Neural progenitor cell (in vitro differentiated cells): ENCODE data around the gene SLC4A8. TPM values are rescaled to one million over a fixed set of nuclear protein-coding genes. Genes with fewer than 3 reads are reported as not detected.

Source experiments
- DNase-seq: peaks from one replicate; pipeline ENCODE4 v3.0.0-alpha.2; 2016; ENCODE audit warnings: low spot score
- H2AFZ ChIP-seq: fragments of 200-600 bp; sonication (generic); replicated peaks from 2 replicates; pipeline ENCODE4 v1.6.1; 2016; ENCODE audit warnings: antibody characterized with exemption
- H3F3A ChIP-seq: fragments of 200-600 bp; sonication (generic); 2 replicates; pipeline ENCODE4 v1.6.1; 2016; ENCODE audit warnings: antibody characterized with exemption, low read depth
- H3K27ac ChIP-seq: fragments of 200-600 bp; sonication (generic); 2 replicates; pipeline ENCODE4 v1.5.1; 2016; ENCODE audit warnings: mild to moderate bottlenecking
- H3K27me3 ChIP-seq: fragments of 200-600 bp; sonication (generic); 2 replicates; pipeline ENCODE4 v1.6.1; 2016; ENCODE audit warnings: mild to moderate bottlenecking, moderate library complexity
- H3K36me3 ChIP-seq: fragments of 200-600 bp; sonication (generic); 2 replicates; pipeline ENCODE4 v1.5.1; 2016
- H3K4me1 ChIP-seq: fragments of 200-600 bp; sonication (generic); 2 replicates; pipeline ENCODE4 v1.6.1; 2016; ENCODE audit warnings: mixed run types
- H3K4me2 ChIP-seq: fragments of 200-600 bp; sonication (generic); 2 replicates; pipeline ENCODE4 v1.6.1; 2016
- H3K4me3 ChIP-seq: fragments of 200-600 bp; sonication (generic); 2 replicates; pipeline ENCODE4 v1.5.1; 2016
- H3K79me2 ChIP-seq: fragments of 200-600 bp; sonication (generic); 2 replicates; pipeline ENCODE4 v1.6.1; 2016; ENCODE audit warnings: low read depth
- H3K9ac ChIP-seq: fragments of 200-600 bp; sonication (generic); 2 replicates; pipeline ENCODE4 v1.6.1; 2016
- H3K9me3 ChIP-seq: fragments of 200-600 bp; sonication (generic); 2 replicates; pipeline ENCODE4 v1.5.1; 2016; ENCODE audit warnings: low read depth
- H4K20me1 ChIP-seq: fragments of 200-600 bp; sonication (generic); 2 replicates; pipeline ENCODE4 v1.6.1; 2016; ENCODE audit warnings: low read depth
- H3K27ac Mint-ChIP-seq: 3 replicates; pipeline ENCODE4 v1.8.0; 2021; ENCODE audit warnings: mixed read lengths
- H3K27me3 Mint-ChIP-seq: 2 replicates; pipeline ENCODE4 v1.8.0; 2022; ENCODE audit warnings: low read depth, mild to moderate bottlenecking, inconsistent platforms, moderate library complexity, mixed read lengths; ENCODE audit not compliant: insufficient read depth
- H3K36me3 Mint-ChIP-seq: 3 replicates; pipeline ENCODE4 v1.8.0; 2021; ENCODE audit warnings: mixed read lengths
- H3K4me1 Mint-ChIP-seq: 3 replicates; pipeline ENCODE4 v1.8.0; 2021; ENCODE audit warnings: mixed read lengths
- H3K4me3 Mint-ChIP-seq: 3 replicates; pipeline ENCODE4 v1.8.0; 2021; ENCODE audit warnings: mild to moderate bottlenecking, moderate library complexity, mixed read lengths
- H3K9me3 Mint-ChIP-seq: 3 replicates; pipeline ENCODE4 v1.8.0; 2020; ENCODE audit warnings: mixed read lengths
- EZH2 ChIP-seq: fragments of 200-600 bp; sonication (generic); IDR thresholded peaks from 2 replicates; pipeline ENCODE4 v1.6.1; 2017; ENCODE audit warnings: antibody characterized with exemption, mild to moderate bottlenecking, moderate library complexity
- EZH2phosphoT487 ChIP-seq: fragments of 200-600 bp; sonication (generic); IDR thresholded peaks from 2 replicates; pipeline ENCODE4 v1.6.1; 2017; ENCODE audit warnings: antibody characterized with exemption
- total RNA-seq: library from RNA; depleted of rRNA; stranded (reverse); fragments of >200 nt; gene quantifications from 2 replicates; pipeline ENCODE4 v1.2.3, GENCODE V29; 2015; ENCODE audit warnings: low replicate concordance
- TF ChIP-seq, protein P1 (sequence below): fragments of 200-600 bp; sonication (generic); IDR thresholded peaks from 2 replicates; pipeline ENCODE4 v1.5.1; 2017; ENCODE audit warnings: antibody characterized with exemption, mild to moderate bottlenecking

SLC4A8 gene
- total RNA-seq, 1 donor from 2014 or later: 10.1 TPM

DNA sequence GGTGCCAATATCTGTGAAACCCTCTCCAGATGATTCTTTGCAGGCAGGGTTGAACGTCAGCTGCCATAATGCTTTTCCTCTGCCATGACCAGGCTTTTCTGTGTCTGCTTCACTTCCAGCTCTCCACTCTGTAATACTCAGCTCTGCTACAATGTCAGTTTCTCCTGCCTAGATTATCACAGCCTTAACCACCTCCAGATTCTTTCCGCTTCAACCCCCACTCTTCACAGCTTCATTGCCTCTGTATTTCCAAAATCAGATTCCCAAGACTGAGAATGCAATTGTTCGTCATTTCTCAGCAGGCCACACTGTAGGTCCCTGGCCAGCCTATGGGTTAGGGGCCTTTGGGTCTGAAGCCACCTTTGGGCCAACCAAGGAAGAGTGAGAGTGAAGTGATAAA is 92.7 kb downstream of the SLC4A8 start:
- Mint-ChIP-seq H3K27ac (no peak overlapping the region), H3K4me1 (no peaks in the 10 kb centered on the region), H3K9me3 (no peaks in the 10 kb centered on the region), H3K4me3 (no peak overlapping the region), H3K36me3 (peaks cover 6% of the 10 kb centered on the region), H3K27me3 (peaks cover 5% of the 10 kb centered on the region)
- Histone ChIP-seq H3K9me3 (no peaks in the 10 kb centered on the region), H3K27me3 (no peaks in the 10 kb centered on the region), H4K20me1 (no peaks in the 10 kb centered on the region), H2AFZ (no peak overlapping the region), H3K9ac (no peak overlapping the region), H3K36me3 (no peaks in the 10 kb centered on the region), H3K4me2 (no peak overlapping the region), H3K27ac (no peak overlapping the region), H3K4me1 (no peaks in the 10 kb centered on the region), H3K4me3 (no peak overlapping the region), H3F3A (no peaks in the 10 kb centered on the region), H3K79me2 (no peaks in the 10 kb centered on the region)
- DNase-seq: no peak
- TF ChIP-seq, protein P1, sequence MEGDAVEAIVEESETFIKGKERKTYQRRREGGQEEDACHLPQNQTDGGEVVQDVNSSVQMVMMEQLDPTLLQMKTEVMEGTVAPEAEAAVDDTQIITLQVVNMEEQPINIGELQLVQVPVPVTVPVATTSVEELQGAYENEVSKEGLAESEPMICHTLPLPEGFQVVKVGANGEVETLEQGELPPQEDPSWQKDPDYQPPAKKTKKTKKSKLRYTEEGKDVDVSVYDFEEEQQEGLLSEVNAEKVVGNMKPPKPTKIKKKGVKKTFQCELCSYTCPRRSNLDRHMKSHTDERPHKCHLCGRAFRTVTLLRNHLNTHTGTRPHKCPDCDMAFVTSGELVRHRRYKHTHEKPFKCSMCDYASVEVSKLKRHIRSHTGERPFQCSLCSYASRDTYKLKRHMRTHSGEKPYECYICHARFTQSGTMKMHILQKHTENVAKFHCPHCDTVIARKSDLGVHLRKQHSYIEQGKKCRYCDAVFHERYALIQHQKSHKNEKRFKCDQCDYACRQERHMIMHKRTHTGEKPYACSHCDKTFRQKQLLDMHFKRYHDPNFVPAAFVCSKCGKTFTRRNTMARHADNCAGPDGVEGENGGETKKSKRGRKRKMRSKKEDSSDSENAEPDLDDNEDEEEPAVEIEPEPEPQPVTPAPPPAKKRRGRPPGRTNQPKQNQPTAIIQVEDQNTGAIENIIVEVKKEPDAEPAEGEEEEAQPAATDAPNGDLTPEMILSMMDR: no peak
- TF ChIP-seq EZH2 (no peak), EZH2phosphoT487 (no peak)

DNA sequence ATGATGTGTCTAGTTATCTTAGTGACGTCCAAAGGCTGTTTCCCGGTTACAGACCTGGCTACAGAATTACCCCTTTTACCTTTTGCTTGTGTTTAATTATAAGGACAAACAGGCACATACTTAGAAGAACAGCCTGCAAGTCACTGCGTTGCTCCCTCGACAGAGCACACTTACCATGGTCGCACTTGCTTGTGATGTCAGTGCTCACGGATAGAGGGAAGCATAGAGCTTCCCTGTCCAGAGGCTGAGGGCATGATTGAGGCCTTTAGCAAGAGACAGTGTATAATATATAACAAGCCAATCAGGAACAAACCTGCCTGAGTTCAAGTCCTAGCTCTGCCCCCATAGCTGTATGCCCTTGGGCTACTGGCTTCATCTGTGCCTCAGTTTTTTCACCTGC is 93.2 kb downstream of the SLC4A8 start:
- DNase-seq: peak; percentile 46
- Histone ChIP-seq H2AFZ (no peak overlapping the region), H4K20me1 (no peaks in the 10 kb centered on the region), H3K4me2 (no peak overlapping the region), H3K27me3 (no peaks in the 10 kb centered on the region), H3K4me1 (no peaks in the 10 kb centered on the region), H3K79me2 (no peaks in the 10 kb centered on the region), H3K4me3 (no peak overlapping the region), H3K27ac (no peak overlapping the region), H3K9me3 (no peaks in the 10 kb centered on the region), H3K36me3 (no peaks in the 10 kb centered on the region), H3K9ac (no peak overlapping the region), H3F3A (no peaks in the 10 kb centered on the region)
- no peaks in the 10 kb centered on the region for H3K4me1 Mint-ChIP-seq
- no peak overlapping the region for H3K4me3 Mint-ChIP-seq
- no peak overlapping the region for H3K27ac Mint-ChIP-seq
- no peaks in the 10 kb centered on the region for H3K9me3 Mint-ChIP-seq
- no peak for TF ChIP-seq EZH2phosphoT487
- TF ChIP-seq, protein P1: peak; percentile 47
- TF ChIP-seq EZH2: no peak
- H3K27me3 Mint-ChIP-seq: peaks cover 6% of the 10 kb centered on the region
- peaks cover 4% of the 10 kb centered on the region for H3K36me3 Mint-ChIP-seq

DNA sequence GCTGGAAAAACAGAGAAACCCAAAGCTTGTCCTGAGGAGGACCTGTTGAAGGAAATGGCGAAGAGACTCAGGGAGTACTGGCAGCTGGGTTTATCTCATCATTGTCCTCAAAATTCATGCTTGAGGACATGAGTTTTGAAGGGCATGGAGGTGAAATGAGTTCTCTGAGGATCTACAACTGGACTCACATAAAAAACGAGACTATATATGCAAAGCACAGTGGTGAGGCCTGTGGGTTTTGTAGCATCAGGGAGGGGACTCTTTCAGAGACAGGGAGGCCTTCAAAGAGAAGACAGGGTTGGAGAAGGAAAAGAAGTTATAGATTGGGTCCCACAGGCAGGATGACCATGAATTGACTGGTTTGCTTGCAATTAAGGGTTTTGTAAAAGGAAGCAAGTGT is 95.1 kb downstream of the SLC4A8 start:
- no peak overlapping the region for H3K4me3 Mint-ChIP-seq
- Histone ChIP-seq H3K27ac (no peak overlapping the region), H3K36me3 (no peaks in the 10 kb centered on the region), H4K20me1 (no peaks in the 10 kb centered on the region), H3F3A (no peaks in the 10 kb centered on the region), H3K79me2 (no peaks in the 10 kb centered on the region), H3K4me1 (no peaks in the 10 kb centered on the region), H3K4me3 (no peak overlapping the region), H2AFZ (no peak overlapping the region), H3K9ac (no peak overlapping the region), H3K9me3 (no peaks in the 10 kb centered on the region), H3K4me2 (no peak overlapping the region), H3K27me3 (no peaks in the 10 kb centered on the region)
- H3K27ac Mint-ChIP-seq: no peak overlapping the region
- H3K36me3 Mint-ChIP-seq: peaks cover 2% of the 10 kb centered on the region
- TF ChIP-seq EZH2phosphoT487 (no peak), EZH2 (no peak)
- TF ChIP-seq, protein P1: no peak
- H3K9me3 Mint-ChIP-seq: no peaks in the 10 kb centered on the region
- H3K27me3 Mint-ChIP-seq: peaks cover 8% of the 10 kb centered on the region
- H3K4me1 Mint-ChIP-seq: no peaks in the 10 kb centered on the region
- no peak for DNase-seq
